ENCODE measurements around the gene DVL3. TPM values are rescaled to one million over a fixed set of nuclear protein-coding genes. Genes with fewer than 3 reads are reported as not detected.
"Not testable (repeated sequence)": the region's sequence is repeated elsewhere in the genome, so short reads cannot be mapped to it uniquely, and the experiment has no call there.

The DVL3 gene
- total RNA-seq (2022) (105 and 106 TPM in 2 replicates), Bru-seq, nascent RNA (percentile 80 among the genes with signal in this experiment), BruChase-seq, experiment 1, labeled RNA remaining after a 6-hour chase (percentile 96 among the genes with signal in this experiment), BruChase-seq, experiment 2, labeled RNA remaining after a 2-hour chase (percentile 95 among the genes with signal in this experiment)
- long read RNA-seq, full-length matches to known transcripts = 60 of 139 reads
- long read RNA-seq, partial matches to known transcripts = 11 of 139 reads
- long read RNA-seq, other reads (novel, unspliced or antisense) = 68 of 139 reads

- peaks cover 35% of the 10 kb centered on the region for H3K36me3 Mint-ChIP-seq (ENCODE audit: insufficient read depth, unreplicated experiment)
- intact Hi-C loops (cut with micrococcal nuclease; ENCODE audit: unreplicated experiment) = no loop called here
- DNase-seq = peak; percentile 85
- TF ChIP-seq, protein P1, sequence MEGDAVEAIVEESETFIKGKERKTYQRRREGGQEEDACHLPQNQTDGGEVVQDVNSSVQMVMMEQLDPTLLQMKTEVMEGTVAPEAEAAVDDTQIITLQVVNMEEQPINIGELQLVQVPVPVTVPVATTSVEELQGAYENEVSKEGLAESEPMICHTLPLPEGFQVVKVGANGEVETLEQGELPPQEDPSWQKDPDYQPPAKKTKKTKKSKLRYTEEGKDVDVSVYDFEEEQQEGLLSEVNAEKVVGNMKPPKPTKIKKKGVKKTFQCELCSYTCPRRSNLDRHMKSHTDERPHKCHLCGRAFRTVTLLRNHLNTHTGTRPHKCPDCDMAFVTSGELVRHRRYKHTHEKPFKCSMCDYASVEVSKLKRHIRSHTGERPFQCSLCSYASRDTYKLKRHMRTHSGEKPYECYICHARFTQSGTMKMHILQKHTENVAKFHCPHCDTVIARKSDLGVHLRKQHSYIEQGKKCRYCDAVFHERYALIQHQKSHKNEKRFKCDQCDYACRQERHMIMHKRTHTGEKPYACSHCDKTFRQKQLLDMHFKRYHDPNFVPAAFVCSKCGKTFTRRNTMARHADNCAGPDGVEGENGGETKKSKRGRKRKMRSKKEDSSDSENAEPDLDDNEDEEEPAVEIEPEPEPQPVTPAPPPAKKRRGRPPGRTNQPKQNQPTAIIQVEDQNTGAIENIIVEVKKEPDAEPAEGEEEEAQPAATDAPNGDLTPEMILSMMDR (IDR thresholded peaks at IDR 0.05; ENCODE audit: unreplicated experiment) = no peak
- CTCF ChIA-PET = interaction anchor here (0.6 to 1.4 kb wide), 7 partner anchors 10 to 270 kb away, joined by 3 to 8 read pairs (median 4); partner anchors contain the start of gene EIF2B5
- no peaks in the 10 kb centered on the region for H3K27me3 Mint-ChIP-seq (ENCODE audit: unreplicated experiment)
- BruUV-seq (replicated peaks) = no TSS peak
- peaks cover 20% of the 10 kb centered on the region for H3K4me1 Mint-ChIP-seq (ENCODE audit: low read depth, unreplicated experiment)
- H3K4me3 Mint-ChIP-seq (ENCODE audit: low read depth, unreplicated experiment) = peak within 1 kb of the TSS; percentile 99
- peak within 1 kb of the TSS; percentile 90 for H3K27ac Mint-ChIP-seq (ENCODE audit: unreplicated experiment)
- H3K9me3 Mint-ChIP-seq (ENCODE audit: low read depth, unreplicated experiment) = no peaks in the 10 kb centered on the region
Measured at GRCh38 chr3:184154885-184155643, at the start of gene DVL3. Gene DVL3 (plus strand): TSS chr3:184155377. CDS start chr3:184155636, 259 bp downstream.

DNA sequence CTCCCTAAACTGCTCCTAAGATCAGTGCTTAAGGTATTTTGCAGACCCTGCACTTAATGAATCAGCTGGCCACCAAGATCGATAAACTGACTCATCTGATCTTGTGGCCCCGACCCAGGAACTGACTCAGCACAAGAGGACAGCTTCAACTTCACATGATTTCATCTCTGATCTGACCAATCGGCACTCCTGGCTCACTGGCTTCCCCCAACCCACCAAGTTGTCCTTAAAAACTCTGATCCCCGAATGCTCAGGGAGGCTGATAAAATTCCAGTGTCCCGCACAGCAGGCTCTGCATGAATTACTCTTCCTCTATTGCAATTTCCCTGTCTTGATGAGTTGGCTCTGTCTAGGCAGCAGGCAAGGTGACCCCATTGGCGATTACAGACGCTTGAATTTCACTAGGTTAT, 44.9 kb upstream of the DVL3 start:
- TF ChIP-seq, protein P1 (IDR thresholded peaks at IDR 0.05; ENCODE audit: unreplicated experiment) = no peak
- Mint-ChIP-seq H3K36me3 (ENCODE audit: insufficient read depth, unreplicated experiment) (peaks cover 7% of the 10 kb centered on the region), H3K4me3 (ENCODE audit: low read depth, unreplicated experiment) (peak overlapping the region; percentile 36), H3K27me3 (ENCODE audit: unreplicated experiment) (peaks cover 19% of the 10 kb centered on the region), H3K27ac (ENCODE audit: unreplicated experiment) (peak overlapping the region; percentile 27), H3K9me3 (ENCODE audit: low read depth, unreplicated experiment) (no peaks in the 10 kb centered on the region), H3K4me1 (ENCODE audit: low read depth, unreplicated experiment) (peaks cover 9% of the 10 kb centered on the region)
- peak; percentile 81 for DNase-seq
- no TSS peak for BruUV-seq (replicated peaks)
- intact Hi-C loops (cut with micrococcal nuclease; ENCODE audit: unreplicated experiment) = no loop called here
- CTCF ChIA-PET = interaction anchor here (0.9 to 1.1 kb wide), 2 partner anchors 10 to 24 kb away, joined by 5 to 8 read pairs; partner anchors contain the start of gene EIF2B5

- no peaks in the 10 kb centered on the region for H3K36me3 Mint-ChIP-seq (ENCODE audit: insufficient read depth, unreplicated experiment)
- H3K27me3 Mint-ChIP-seq (ENCODE audit: unreplicated experiment) = peaks cover 25% of the 10 kb centered on the region
- intact Hi-C loops (cut with micrococcal nuclease; ENCODE audit: unreplicated experiment) = loop anchor here (2.0 kb wide), 1 partner anchor 77 kb away; no protein-coding TSS in a partner anchor
- H3K9me3 Mint-ChIP-seq (ENCODE audit: low read depth, unreplicated experiment) = no peaks in the 10 kb centered on the region
- DNase-seq = no peak
- CTCF ChIA-PET = interaction anchor here (0.7 to 1.4 kb wide), 2 partner anchors 11 to 212 kb away, joined by 3 read pairs; no protein-coding TSS in a partner anchor
- no peaks in the 10 kb centered on the region for H3K4me1 Mint-ChIP-seq (ENCODE audit: low read depth, unreplicated experiment)
- H3K27ac Mint-ChIP-seq (ENCODE audit: unreplicated experiment) = no peak overlapping the region
- TF ChIP-seq, protein P1 (IDR thresholded peaks at IDR 0.05; ENCODE audit: unreplicated experiment) = no peak
- BruUV-seq (replicated peaks) = no TSS peak
- no peak overlapping the region for H3K4me3 Mint-ChIP-seq (ENCODE audit: low read depth, unreplicated experiment)
Measured at GRCh38 chr3:184116017-184116416, 39.2 kb upstream of the DVL3 start.

GRCh38 chr3:184117636-184118035, 37.5 kb upstream of the DVL3 start:
- no peak for DNase-seq

GRCh38 chr3:184121031-184121430, 34.1 kb upstream of the DVL3 start:
- H3K4me3 Mint-ChIP-seq (ENCODE audit: low read depth, unreplicated experiment); H3K36me3 Mint-ChIP-seq (ENCODE audit: insufficient read depth, unreplicated experiment); intact Hi-C loops (cut with micrococcal nuclease; ENCODE audit: unreplicated experiment); DNase-seq; H3K9me3 Mint-ChIP-seq (ENCODE audit: low read depth, unreplicated experiment); BruUV-seq (replicated peaks); H3K4me1 Mint-ChIP-seq (ENCODE audit: low read depth, unreplicated experiment); H3K27ac Mint-ChIP-seq (ENCODE audit: unreplicated experiment): not testable (repeated sequence)
- peaks cover 19% of the 10 kb centered on the region for H3K27me3 Mint-ChIP-seq (ENCODE audit: unreplicated experiment)
- CTCF ChIA-PET = interaction anchor here (0.6 to 0.7 kb wide), 2 partner anchors 195 to 715 kb away, joined by 3 to 4 read pairs; no protein-coding TSS in a partner anchor

More at GRCh38 chr3:184117636-184118035, 37.5 kb upstream of the DVL3 start:
- Mint-ChIP-seq H3K36me3 (ENCODE audit: insufficient read depth, unreplicated experiment) (no peaks in the 10 kb centered on the region), H3K4me1 (ENCODE audit: low read depth, unreplicated experiment) (no peaks in the 10 kb centered on the region), H3K27ac (ENCODE audit: unreplicated experiment) (no peak overlapping the region), H3K27me3 (ENCODE audit: unreplicated experiment) (peaks cover 25% of the 10 kb centered on the region), H3K4me3 (ENCODE audit: low read depth, unreplicated experiment) (no peak overlapping the region), H3K9me3 (ENCODE audit: low read depth, unreplicated experiment) (no peaks in the 10 kb centered on the region)
- intact Hi-C loops (cut with micrococcal nuclease; ENCODE audit: unreplicated experiment) = loop anchor here (2.0 kb wide), 1 partner anchor 79 kb away; no protein-coding TSS in a partner anchor
- CTCF ChIA-PET = no interaction called here
- BruUV-seq (replicated peaks) = no TSS peak
- TF ChIP-seq, protein P1 (IDR thresholded peaks at IDR 0.05; ENCODE audit: unreplicated experiment) = no peak
